Islet of Langerhans (tissue), 1 donor: ENCODE data around the gene ING2.
"Not testable (repeated sequence)": the region's sequence is repeated elsewhere in the genome, so short reads cannot be mapped to it uniquely, and the experiment has no call there.

Experiments
- FAIRE-seq: peaks from one replicate; lab custom pipeline; 2011; peaks lifted over from hg19 to GRCh38; lab: Jason Lieb, UNC

ING2 gene, protein sequence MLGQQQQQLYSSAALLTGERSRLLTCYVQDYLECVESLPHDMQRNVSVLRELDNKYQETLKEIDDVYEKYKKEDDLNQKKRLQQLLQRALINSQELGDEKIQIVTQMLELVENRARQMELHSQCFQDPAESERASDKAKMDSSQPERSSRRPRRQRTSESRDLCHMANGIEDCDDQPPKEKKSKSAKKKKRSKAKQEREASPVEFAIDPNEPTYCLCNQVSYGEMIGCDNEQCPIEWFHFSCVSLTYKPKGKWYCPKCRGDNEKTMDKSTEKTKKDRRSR

GRCh38 chr4:183504930-183505610 lies at the start of gene ING2:
Gene ING2 (plus strand): TSS chr4:183505058. CDS start chr4:183505196, 138 bp downstream.
- no peak for FAIRE-seq

- no peak for FAIRE-seq
These were observed 49.2 kb upstream of the ING2 start for GRCh38 chr4:183455431-183456195.

DNA sequence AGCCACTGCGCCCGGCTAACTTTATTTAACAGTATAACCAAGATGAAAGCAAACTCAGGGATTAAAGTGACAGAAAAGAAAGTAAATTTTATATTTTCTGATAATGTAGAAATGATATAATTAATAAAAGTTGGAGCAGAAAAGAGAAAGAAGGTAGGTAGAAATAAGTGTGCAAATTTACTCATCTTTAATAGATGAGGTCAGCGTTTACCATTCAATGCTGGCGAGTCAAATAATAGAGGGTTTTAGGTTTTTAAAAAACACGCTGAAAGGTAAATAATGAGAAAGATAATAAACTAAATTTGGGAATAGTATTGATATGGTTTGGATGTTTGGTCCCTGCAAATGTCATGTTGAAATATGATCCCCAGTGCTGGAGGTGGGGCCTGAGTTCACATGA lies 46.9 kb upstream of the ING2 start:
- no peak for FAIRE-seq

DNA sequence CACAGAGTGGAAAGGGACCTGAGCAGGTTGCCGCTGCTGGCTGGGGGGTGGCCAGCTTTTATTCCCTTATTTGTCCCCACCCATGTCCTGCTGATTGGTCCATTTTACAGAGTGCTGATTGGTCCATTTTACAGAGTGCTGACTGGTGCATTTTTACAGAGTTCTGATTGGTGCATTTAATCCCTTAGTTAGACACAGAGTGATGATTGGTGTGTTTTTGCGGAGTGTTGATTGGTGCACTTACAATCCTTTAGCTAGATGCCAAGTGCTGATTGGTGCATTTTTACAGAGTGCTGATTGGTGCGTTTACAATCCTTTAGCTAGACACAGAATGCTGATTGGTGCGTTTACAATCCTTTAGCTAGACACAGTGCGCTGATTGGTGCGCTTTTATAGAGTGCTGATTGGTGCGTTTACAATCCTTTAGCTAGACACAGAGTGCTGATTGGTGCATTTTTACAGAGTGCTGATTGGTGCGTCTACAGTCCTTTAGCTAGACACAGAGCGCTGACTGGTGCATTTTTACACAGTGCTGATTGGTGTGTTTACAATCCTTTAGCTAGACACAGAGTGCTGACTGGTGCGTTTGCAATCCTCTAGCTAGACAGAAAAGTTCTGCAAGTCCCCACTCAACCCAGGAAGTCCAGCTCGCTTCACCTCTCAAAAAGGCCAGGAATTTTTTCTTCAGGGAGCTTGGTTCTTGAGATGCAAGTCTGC lies 40.8 kb upstream of the ING2 start:
- not testable (repeated sequence) for FAIRE-seq

DNA sequence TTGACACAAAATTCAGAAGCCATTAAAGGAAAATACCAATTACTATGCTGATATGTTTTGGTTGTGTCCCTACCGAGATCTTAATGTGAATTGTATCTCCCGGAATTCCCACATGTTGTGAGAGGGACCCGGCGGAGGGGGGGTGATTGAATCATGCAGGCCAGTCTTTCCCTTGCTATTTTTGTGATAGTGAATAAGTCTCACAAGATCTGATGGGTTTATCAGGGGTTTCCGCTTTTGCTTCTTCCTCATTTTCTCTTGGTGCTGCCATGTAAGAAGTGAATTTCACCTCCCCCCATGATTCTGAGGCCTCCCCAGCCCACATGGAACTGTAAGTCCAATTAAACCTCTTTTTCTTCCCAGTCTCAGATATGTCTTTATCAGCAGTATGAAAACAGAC lies 39.0 kb upstream of the ING2 start:
- FAIRE-seq: not testable (repeated sequence)

GRCh38 chr4:183467246-183467645 lies 37.6 kb upstream of the ING2 start:
- no peak for FAIRE-seq

DNA sequence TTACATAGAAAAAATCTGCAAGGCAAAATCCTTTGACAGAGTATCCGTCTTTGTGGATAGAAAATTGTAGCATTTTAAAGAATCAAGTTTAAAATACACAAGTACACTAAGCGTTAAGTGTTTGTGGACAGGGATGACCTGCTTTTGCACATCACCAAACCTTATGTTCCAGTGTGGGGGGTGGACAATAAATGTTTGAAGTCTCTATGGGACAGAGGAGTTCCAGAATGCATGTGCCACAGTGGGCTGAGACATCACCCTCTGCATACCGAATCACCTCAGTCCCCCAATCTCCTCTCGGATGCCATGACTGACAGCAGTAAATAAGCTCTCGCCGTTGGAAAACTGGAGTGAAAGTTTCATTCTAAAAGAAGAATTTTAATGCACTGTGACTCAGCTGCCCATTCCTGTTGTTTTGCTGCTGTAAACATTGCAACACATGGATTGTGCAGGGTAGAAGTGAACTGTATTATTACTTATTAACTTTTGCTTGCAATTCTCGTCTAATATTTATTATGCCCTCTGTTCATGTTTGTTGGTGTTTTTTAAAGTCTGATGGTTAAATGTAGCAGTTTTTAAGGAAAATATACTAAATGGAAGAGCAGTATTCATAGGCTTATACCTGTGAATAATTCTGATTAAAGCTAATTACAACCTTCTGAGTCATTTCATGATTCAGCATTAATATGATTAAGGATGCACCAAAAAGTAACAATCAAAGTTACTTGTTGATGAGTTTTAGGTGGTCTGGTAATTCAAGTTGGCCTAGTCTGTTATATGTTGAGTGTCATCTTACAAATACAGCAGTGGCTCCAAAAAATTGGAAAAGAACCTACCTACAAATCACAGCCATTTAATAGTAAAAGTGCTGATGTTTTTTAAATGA lies 36.4 kb upstream of the ING2 start:
- no peak for FAIRE-seq

GRCh38 chr4:183469285-183469684 lies 35.6 kb upstream of the ING2 start:
- FAIRE-seq: no peak

GRCh38 chr4:183469936-183470335 lies 34.9 kb upstream of the ING2 start:
- FAIRE-seq: no peak

DNA sequence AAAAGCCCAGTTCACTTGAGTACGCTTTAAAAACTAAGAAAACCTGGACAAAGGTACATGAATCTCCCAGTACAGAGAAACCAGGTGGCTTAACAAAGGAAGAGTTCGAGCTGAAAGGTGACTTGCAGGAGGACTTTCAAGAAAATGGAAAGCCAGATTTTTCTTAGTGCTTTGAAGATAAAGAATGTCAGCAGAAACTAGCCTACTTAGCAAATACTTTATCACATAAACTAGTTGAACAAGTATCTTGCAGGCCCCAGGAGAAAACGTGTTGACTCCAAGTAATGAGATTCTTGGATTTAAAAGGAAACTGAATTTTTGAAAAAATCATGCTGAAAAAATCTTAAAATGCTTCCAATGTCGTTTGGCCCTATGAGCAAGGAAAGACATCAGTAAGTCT lies 34.0 kb upstream of the ING2 start:
- FAIRE-seq: no peak

- peak; percentile 82 for FAIRE-seq
These were observed 32.7 kb upstream of the ING2 start for GRCh38 chr4:183471946-183472708.

DNA sequence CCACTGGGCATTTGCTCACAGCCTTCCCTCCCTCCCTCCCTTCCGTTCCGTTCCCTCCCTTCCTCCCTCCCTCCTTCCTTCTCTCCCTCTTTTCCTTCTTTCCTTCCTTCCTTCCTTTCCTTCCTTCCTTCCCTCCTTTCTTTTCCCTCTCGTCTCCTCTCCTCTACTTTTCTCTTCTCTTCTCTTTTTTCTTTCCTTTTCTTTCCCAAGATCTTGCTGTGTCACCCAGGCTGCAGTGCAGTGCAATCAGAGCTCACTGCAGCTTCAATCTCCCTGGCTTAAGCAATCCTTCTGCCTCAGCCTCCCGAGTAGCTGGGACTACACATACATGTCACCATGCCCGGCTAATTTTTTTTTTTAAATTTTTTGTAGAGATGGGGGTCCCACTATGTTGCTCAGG lies 26.7 kb upstream of the ING2 start:
- FAIRE-seq: no peak

DNA sequence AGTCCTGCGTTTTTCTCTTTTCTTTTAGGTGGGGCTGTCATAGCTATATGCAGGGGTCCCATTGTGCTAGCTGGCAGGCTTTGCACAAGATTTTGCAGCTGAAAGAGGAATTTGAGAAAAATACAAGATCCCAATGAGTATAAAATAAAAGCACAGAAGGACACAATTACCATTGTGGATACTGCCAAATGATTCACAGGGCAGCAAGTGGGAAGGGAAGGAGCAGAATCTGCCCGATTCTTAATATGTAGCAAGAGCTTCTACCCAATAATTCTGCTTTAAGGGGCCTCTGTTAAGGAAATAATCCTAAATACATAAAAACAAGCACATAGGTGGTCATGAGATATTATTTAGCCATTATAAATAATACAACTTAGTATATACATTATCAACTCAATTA lies 25.9 kb upstream of the ING2 start:
- no peak for FAIRE-seq

DNA sequence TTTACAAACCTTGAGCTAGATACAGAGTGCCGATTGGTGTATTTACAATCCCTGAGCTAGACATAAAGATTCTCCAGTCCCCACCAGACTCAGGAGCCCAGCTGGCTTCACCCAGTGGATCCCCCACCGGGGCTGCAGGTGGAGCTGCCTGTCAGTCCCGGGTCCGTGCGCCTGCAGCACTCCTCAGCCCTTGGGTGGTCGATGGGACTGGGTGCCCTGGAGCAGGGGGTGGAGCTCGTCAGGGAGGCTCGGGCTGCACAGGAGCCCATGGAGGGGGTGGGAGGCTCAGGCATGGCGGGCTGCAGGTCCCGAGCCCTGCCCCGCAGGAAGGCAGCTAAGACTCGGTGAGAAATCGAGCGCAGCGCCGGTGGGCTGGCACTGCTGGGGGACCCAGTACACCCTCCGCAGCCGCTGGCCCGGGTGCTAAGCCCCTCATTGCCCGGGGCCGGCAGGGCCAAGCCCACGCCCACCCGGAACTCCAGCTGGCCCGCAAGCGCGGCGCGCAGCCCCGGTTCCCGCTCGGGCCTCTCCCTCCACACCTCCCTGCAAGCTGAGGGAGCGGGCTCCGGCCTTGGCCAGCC lies 22.3 kb upstream of the ING2 start:
- FAIRE-seq: not testable (repeated sequence)

GRCh38 chr4:183483997-183484396 lies 20.9 kb upstream of the ING2 start:
- FAIRE-seq: no peak

DNA sequence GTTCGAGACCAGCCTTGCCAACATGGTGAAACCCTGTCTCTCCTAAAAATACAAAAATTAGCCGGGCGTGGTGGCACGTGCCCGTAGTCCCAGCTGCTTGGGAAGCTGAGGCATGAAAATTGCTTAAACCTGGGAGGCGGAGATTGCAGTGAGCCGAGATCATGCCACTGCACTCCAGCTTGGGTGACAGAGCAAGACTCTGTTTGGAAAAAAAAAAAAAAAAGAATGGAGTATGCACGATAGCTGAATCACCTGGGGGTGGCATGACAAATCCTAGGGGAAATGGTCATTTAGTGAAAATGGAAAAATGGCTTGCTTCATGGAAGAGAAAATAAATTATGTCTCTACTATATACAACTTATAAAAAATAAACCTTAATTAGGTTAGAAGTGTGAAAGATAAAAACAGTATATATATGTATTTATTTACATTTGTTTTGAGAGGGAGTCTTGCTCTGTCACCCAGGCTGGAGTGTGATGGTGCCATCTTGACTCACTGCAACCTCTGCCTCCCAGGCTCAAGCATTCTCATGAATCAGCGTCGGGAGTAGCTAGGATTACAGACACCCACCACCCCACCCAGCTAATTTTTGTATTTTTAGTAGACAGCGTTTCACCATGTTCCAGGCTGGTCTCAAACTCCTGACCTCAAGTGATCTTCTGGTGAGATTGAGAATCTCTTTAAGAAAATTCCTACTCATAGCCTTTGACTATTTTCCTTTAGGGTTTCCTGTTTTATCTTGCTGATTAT lies 19.3 kb upstream of the ING2 start:
- no peak for FAIRE-seq

DNA sequence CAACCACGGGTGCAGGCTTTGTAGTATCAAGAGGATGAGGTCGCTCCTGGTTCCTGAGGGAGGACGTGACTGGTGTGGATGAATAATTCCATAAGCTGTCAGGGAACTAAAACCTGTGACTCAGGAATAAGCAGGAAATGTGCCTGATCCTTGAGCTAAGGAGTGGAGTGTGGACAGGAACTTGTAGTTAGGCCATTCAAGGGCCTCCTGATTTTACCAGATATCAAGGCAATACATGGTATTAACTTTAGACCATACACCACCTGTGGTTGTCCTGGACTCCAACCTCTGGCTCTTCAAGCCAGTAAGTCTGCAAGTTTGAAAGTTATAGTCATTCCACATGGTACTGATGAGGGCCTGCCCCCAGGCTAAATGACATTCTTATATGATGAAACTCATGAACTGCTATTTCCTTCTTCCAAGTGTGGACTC lies 12.1 kb upstream of the ING2 start:
- no peak for FAIRE-seq

DNA sequence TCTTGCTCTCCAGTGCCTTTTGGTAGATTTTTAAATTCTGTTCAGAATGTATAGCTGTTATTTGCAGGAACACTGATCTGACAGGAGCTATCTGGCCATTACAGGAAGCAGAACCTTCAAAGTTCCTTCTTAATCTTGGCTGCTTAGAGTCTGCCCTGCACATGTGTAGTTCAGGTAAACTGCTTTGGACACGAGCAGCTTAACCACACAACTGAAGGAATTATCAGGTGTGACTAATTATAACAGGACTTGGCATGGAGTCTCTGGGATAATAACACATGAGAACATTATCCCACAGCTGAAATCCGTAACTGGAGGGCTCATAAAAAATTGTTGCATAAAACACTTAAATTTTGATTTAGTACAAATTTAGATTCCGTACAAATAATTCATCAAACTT lies 11.6 kb upstream of the ING2 start:
- no peak for FAIRE-seq

- FAIRE-seq: no peak
These were observed 9.7 kb upstream of the ING2 start for GRCh38 chr4:183495184-183495583.

GRCh38 chr4:183499389-183499788 lies 5.5 kb upstream of the ING2 start:
- FAIRE-seq: peak; percentile 83
